GM23248 (cell line): ENCODE data around the gene PDIA4. TPM values are rescaled to one million over a fixed set of nuclear protein-coding genes. Genes with fewer than 3 reads are reported as not detected.

Source experiments
- DNase-seq: peaks from one replicate; pipeline ENCODE4 v3.0.0-alpha.2; 2015
- H2AFZ ChIP-seq: fragments of 200-600 bp; sonication (generic); 2 replicates; pipeline ENCODE4 v1.6.1; 2016; ENCODE audit warnings: antibody characterized with exemption
- H3F3A ChIP-seq: fragments of 200-600 bp; sonication (generic); 2 replicates; pipeline ENCODE4 v1.6.1; 2016; ENCODE audit warnings: mild to moderate bottlenecking, antibody characterized with exemption, mixed run types; ENCODE audit not compliant: insufficient read depth
- H3K27ac ChIP-seq: fragments of 200-600 bp; sonication (generic); 2 replicates; pipeline ENCODE4 v1.5.1; 2016; ENCODE audit warnings: mild to moderate bottlenecking
- H3K27me3 ChIP-seq: fragments of 200-600 bp; sonication (generic); replicated peaks from 2 replicates; pipeline ENCODE4 v1.6.1; 2016; ENCODE audit warnings: mild to moderate bottlenecking; ENCODE audit not compliant: insufficient read depth
- H3K36me3 ChIP-seq: fragments of 200-600 bp; sonication (generic); 2 replicates; pipeline ENCODE4 v1.6.1; 2016; ENCODE audit warnings: low read depth, mild to moderate bottlenecking
- H3K4me1 ChIP-seq: fragments of 200-600 bp; sonication (generic); 2 replicates; pipeline ENCODE4 v1.6.1; 2016; ENCODE audit warnings: mild to moderate bottlenecking; ENCODE audit not compliant: insufficient read depth
- H3K4me2 ChIP-seq: fragments of 200-600 bp; sonication (generic); one replicate; pipeline ENCODE4 v1.6.1; 2016; ENCODE audit warnings: mild to moderate bottlenecking; ENCODE audit not compliant: unreplicated experiment
- H3K4me3 ChIP-seq: fragments of 200-600 bp; sonication (generic); 2 replicates; pipeline ENCODE4 v1.5.1; 2016; ENCODE audit warnings: mild to moderate bottlenecking
- H3K79me2 ChIP-seq: fragments of 200-600 bp; sonication (generic); 2 replicates; pipeline ENCODE4 v1.6.1; 2016; ENCODE audit warnings: mild to moderate bottlenecking; ENCODE audit not compliant: insufficient read depth
- H3K9ac ChIP-seq: fragments of 200-600 bp; sonication (generic); 2 replicates; pipeline ENCODE4 v1.6.1; 2016; ENCODE audit warnings: mild to moderate bottlenecking
- H3K9me2 ChIP-seq: fragments of 200-600 bp; sonication (generic); 2 replicates; pipeline ENCODE4 v1.6.1; 2016; ENCODE audit warnings: mixed run types, mild to moderate bottlenecking, moderate library complexity; ENCODE audit not compliant: insufficient read depth
- H3K9me3 ChIP-seq: fragments of 200-600 bp; sonication (generic); one replicate; pipeline ENCODE4 v1.6.1; 2017; ENCODE audit warnings: low read depth
- H4K20me1 ChIP-seq: fragments of 200-600 bp; sonication (generic); 2 replicates; pipeline ENCODE4 v1.6.0; 2016; ENCODE audit not compliant: insufficient read depth
- EZH2 ChIP-seq: fragments of 200-600 bp; sonication (generic); IDR thresholded peaks from 2 replicates; pipeline ENCODE4 v1.6.1; 2018; ENCODE audit warnings: antibody characterized with exemption, mild to moderate bottlenecking; ENCODE audit not compliant: insufficient read depth, poor library complexity, severe bottlenecking
- EZH2phosphoT487 ChIP-seq: fragments of 200-600 bp; sonication (generic); IDR thresholded peaks from 2 replicates; pipeline ENCODE4 v1.6.1; 2018; ENCODE audit warnings: antibody characterized with exemption, moderate library complexity, mild to moderate bottlenecking, low read depth; ENCODE audit not compliant: insufficient read depth
- WGBS, 2 experiments: methylation state at CpG; one replicate each; pipeline ENCODE4 v1.1.6; 2015 to 2017; ENCODE audit warnings: low lambda C conversion rate in 2 of 2, low coverage in 1 of 2; ENCODE audit errors: missing lambda C conversion rate in 2 of 2; 5-methylcytosine and 5-hydroxymethylcytosine counted together
- in situ Hi-C: fragments of 300-500 bp; cut with MboI; formaldehyde crosslinking; loops from 2 replicates; pipeline ENCODE4 v1.15.0; 2020
- polyA plus RNA-seq: library from polyadenylated mRNA; unstranded; fragments of >200 nt; fragmentation: Nextera tagmentation; extraction: Ambion mirVana; gene quantifications from 2 replicates; pipeline ENCODE4 v1.2.1, GENCODE V29; 2016
- total RNA-seq: library from RNA; depleted of rRNA; stranded (reverse); fragments of >200 nt; shearing (Covaris generic); gene quantifications from 2 replicates; pipeline ENCODE4 v1.2.3, GENCODE V29; 2014

PDIA4 gene
- total and polyA plus RNA-seq, 2 experiments from 2014 or later: 196 to 204 TPM

- H3K36me3 ChIP-seq: no peaks in the 10 kb centered on the region
- TF ChIP-seq EZH2phosphoT487 (no peak), EZH2 (no peak)
- no peaks in the 10 kb centered on the region for H3K79me2 ChIP-seq
- no peaks in the 10 kb centered on the region for H3K9me2 ChIP-seq
- 73 to 83% methylated on average over 1 of the region's 1 CpG for WGBS, 2 experiments
- H4K20me1 ChIP-seq: no peaks in the 10 kb centered on the region
- in situ Hi-C loops: no loop called here
- no peak overlapping the region for H3K4me2 ChIP-seq
- no peak overlapping the region for H3K9ac ChIP-seq
- no peaks in the 10 kb centered on the region for H3F3A ChIP-seq
- H3K27ac ChIP-seq: no peak overlapping the region
- DNase-seq: no peak
- no peak overlapping the region for H2AFZ ChIP-seq
- no peak overlapping the region for H3K4me3 ChIP-seq
- no peaks in the 10 kb centered on the region for H3K27me3 ChIP-seq
- H3K4me1 ChIP-seq: no peaks in the 10 kb centered on the region
- H3K9me3 ChIP-seq: no peaks in the 10 kb centered on the region
Observed at GRCh38 chr7:149053384-149053783, 25.1 kb upstream of the PDIA4 start.

- H3K4me2 ChIP-seq: no peak overlapping the region
- 85 to 92% methylated on average over 3 of the region's 3 CpGs for WGBS, 2 experiments
- no peaks in the 10 kb centered on the region for H3F3A ChIP-seq
- H3K27ac ChIP-seq: no peak overlapping the region
- no peaks in the 10 kb centered on the region for H3K9me2 ChIP-seq
- H4K20me1 ChIP-seq: no peaks in the 10 kb centered on the region
- no peaks in the 10 kb centered on the region for H3K79me2 ChIP-seq
- H3K9me3 ChIP-seq: no peaks in the 10 kb centered on the region
- peak; percentile 19 for DNase-seq
- H3K4me3 ChIP-seq: no peak overlapping the region
- TF ChIP-seq EZH2phosphoT487 (no peak), EZH2 (no peak)
- no peaks in the 10 kb centered on the region for H3K36me3 ChIP-seq
- in situ Hi-C loops: no loop called here
- H3K9ac ChIP-seq: no peak overlapping the region
- H3K27me3 ChIP-seq: no peaks in the 10 kb centered on the region
- H3K4me1 ChIP-seq: no peaks in the 10 kb centered on the region
- H2AFZ ChIP-seq: no peak overlapping the region
Observed at GRCh38 chr7:149050941-149051340, 22.6 kb upstream of the PDIA4 start.

DNA sequence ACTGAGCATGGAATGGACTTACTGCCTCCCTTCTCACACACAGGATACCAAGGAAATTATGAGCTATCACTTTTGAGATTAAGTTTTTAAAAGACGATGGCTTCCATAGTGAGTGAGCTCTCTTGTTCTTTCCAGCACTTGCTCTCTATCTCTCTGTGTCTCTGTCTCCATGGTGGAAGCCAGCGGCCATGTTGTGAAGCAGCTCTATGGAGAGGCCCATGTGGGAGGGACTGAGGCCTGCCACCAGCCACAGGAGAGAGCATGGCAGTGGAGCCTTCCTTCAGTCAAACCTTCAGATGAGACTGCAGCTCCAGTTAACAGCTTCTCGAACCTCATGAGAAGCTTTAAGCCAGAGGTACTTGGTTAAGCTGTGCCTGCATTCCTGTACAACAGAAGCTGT lies 20.5 kb upstream of the PDIA4 start:
- in situ Hi-C loops: no loop called here
- TF ChIP-seq EZH2 (no peak), EZH2phosphoT487 (no peak)
- Histone ChIP-seq H3K4me3 (no peak overlapping the region), H3K36me3 (no peaks in the 10 kb centered on the region), H4K20me1 (no peaks in the 10 kb centered on the region), H3K9me3 (no peaks in the 10 kb centered on the region), H3K4me1 (no peaks in the 10 kb centered on the region), H2AFZ (no peak overlapping the region), H3K9ac (no peak overlapping the region), H3F3A (no peaks in the 10 kb centered on the region), H3K27ac (no peak overlapping the region), H3K9me2 (no peaks in the 10 kb centered on the region), H3K27me3 (no peaks in the 10 kb centered on the region), H3K79me2 (no peaks in the 10 kb centered on the region), H3K4me2 (no peak overlapping the region)
- DNase-seq: no peak
- 79 to 84% methylated on average over 3 of the region's 3 CpGs for WGBS, 2 experiments

- Histone ChIP-seq H4K20me1 (no peaks in the 10 kb centered on the region), H2AFZ (no peak overlapping the region), H3K9me3 (no peaks in the 10 kb centered on the region), H3K79me2 (no peaks in the 10 kb centered on the region), H3K27ac (no peak overlapping the region), H3K4me2 (no peak overlapping the region), H3F3A (no peaks in the 10 kb centered on the region), H3K4me1 (no peaks in the 10 kb centered on the region), H3K27me3 (no peaks in the 10 kb centered on the region), H3K9ac (no peak overlapping the region), H3K9me2 (no peaks in the 10 kb centered on the region), H3K36me3 (no peaks in the 10 kb centered on the region), H3K4me3 (no peak overlapping the region)
- TF ChIP-seq EZH2 (no peak), EZH2phosphoT487 (no peak)
- in situ Hi-C loops: no loop called here
- no peak for DNase-seq
- 59 to 66% methylated on average over 2 of the region's 2 CpGs for WGBS, 2 experiments
Observed at GRCh38 chr7:149046416-149046815, 18.1 kb upstream of the PDIA4 start.

DNA sequence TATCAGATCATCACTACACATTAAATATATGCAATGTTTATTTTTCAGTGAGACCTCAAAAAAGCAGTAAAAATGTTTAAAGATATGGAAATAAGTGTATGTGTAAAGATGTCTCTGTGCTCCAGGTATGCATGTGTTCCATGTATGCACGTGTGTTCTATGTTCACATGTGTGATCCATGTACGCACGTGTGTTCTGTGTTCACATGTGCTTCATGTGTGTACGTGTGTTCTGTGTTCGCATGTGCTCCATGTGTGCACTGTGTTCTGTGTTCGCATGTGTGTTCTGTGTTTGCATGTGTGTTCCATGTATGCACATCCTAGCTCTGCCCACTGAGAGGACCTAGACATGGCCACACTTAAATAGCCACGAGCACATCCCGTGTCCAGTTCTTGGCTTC lies 15.6 kb upstream of the PDIA4 start:
- H3K4me3 ChIP-seq: no peak overlapping the region
- no peak overlapping the region for H2AFZ ChIP-seq
- no peak overlapping the region for H3K4me2 ChIP-seq
- no peak for TF ChIP-seq EZH2
- no peak for TF ChIP-seq EZH2phosphoT487
- no peaks in the 10 kb centered on the region for H3K27me3 ChIP-seq
- no peaks in the 10 kb centered on the region for H3K9me3 ChIP-seq
- H3K4me1 ChIP-seq: no peaks in the 10 kb centered on the region
- H3K36me3 ChIP-seq: no peaks in the 10 kb centered on the region
- no peaks in the 10 kb centered on the region for H4K20me1 ChIP-seq
- H3K9ac ChIP-seq: no peak overlapping the region
- H3K79me2 ChIP-seq: no peaks in the 10 kb centered on the region
- DNase-seq: no peak
- H3K9me2 ChIP-seq: no peaks in the 10 kb centered on the region
- in situ Hi-C loops: no loop called here
- no peaks in the 10 kb centered on the region for H3F3A ChIP-seq
- H3K27ac ChIP-seq: no peak overlapping the region
- 76% methylated on average over 8 of the region's 8 CpGs for WGBS, 2 experiments
